GM21360 (cell line): ENCODE measurements around the gene SLC22A3.

ENCODE experiments used
- ATAC-seq: cut with Tn5 transposase; IDR thresholded peaks from one replicate; pipeline ENCODE4 v1.9.1; 2021; ENCODE audit warnings: mild to moderate bottlenecking, moderate library complexity; ENCODE audit not compliant: unreplicated experiment

The SLC22A3 gene

DNA sequence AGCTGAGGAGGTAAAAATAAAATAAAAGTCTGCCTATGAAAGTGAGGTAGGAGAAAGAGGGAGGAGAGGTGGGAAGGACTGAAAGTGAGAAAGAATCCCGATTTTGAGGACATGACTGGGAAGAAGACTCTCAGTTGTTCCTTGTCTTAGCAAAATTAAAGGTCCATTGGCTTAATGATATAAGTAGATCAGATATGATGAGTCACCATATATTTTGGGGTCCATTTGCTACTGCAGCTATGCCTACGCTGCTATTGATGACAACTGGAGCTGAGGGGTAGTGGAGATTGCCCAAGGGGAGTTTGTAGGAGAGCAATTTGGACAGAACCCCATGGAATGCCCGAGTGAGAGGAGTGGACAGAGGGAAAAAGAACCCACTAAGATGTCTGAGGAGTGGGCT lies 15.1 kb upstream of the SLC22A3 start:
- no peak for ATAC-seq

DNA sequence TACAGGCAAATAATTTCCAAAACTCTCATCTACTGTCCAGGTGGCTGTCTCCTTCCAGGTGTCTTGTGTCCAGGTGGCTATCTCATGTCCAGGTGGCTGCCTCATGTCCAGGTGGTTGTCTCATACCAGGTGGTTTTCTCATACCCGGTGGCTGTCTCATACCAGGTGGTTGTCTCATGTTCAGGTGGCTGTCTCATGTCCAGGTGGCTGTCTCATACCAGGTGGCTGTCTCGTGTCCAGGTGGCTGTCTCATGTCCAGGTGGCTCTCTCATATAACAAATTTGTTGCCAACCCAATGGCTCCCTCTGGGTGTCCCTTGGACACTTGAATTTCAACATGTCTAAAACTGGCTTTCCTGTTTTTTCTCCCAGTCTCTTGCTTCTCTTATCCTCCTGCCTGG lies 14.3 kb upstream of the SLC22A3 start:
- no peak for ATAC-seq

DNA sequence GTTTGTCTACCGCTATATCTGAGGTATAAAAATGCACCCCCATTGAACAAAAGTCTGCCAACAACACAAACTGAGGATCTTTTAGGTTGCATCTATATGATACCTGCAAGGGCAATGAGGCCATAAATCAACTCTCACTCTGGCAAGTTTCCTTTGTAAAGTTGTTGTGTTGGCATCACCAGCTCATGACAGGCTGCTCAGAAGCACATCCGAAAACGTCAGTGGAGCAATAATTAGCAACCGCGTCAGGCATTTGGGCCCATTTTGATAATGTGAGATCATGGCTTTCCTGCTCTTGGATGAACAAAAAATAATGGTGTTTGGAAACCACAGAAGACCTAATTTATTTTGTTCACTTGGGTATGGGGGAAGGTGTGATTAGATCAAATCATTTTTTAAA lies 12.0 kb upstream of the SLC22A3 start:
- no peak for ATAC-seq

DNA sequence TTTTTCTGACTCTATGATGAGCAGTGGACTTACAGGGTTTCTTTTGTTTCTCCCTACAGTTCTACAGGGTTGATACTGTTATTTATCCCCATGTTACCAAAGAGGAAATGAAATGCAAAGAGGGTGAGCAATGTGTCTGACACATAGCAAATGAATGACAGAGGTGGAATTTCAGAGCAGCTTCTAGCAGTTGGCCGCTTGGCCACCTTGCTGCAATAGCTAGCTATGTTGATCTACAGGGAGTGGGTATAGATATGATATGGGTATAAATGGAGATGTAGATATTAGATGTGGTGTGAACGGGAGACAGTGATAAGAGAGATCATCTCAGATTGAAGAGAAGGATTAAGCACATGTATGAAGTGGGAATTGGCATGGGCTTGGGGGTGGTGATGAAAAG lies 10.9 kb upstream of the SLC22A3 start:
- no peak for ATAC-seq

DNA sequence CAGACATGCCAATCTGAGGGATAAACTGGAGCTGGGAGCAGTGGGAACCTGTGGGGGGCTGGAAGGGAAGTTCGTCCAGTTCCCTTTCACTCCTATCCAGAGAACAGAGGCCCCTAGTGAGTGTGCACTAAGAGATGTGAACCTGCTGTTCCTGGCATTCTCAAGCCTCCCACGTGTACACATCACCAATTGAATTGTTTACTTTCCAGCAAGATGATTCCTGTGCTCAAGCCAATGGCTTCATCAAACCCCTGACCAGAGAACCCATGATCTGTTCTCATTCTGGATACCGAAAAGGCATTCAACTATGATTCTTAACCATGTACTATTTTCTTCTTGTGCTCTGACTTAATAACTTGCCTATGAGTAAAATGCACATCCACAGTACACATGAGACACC lies 10.2 kb upstream of the SLC22A3 start:
- no peak for ATAC-seq

DNA sequence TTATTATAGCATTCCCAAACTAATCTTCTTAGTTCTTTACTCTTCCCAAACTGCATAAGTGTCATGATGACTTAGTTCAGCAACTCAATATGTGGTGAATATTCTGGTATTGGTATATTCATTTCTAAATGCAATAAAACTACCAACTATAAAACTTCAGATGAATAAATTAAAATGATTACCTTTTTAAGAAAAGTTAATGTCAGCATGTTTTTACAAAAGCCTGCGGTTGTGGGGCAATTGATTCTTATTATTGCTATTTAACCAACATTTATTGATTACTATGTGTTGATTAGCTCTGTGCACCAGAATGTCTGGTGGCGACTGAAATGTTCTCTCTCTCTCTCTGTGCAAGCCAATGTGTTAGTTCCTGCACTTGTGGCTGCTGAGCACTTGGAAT lies 5.0 kb upstream of the SLC22A3 start:
- ATAC-seq = no peak

DNA sequence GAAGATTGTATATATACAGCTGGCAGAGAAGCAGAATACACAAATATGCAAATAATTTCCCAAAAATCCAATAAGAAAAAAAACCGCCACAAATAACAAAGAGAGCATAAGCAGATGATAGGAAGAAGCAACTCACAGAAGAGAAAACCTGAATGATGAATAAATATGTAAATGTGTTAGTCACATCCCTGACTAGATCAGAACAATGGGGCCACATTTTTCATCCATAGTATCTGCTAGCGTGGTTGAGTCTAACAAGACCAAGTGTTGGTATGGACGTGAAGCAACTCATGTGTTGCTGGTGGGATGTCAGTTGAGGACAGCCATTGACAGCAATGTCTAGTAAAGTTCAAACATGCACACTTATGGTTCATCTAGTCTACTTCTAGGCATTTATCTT lies 3.9 kb upstream of the SLC22A3 start:
- ATAC-seq = no peak

DNA sequence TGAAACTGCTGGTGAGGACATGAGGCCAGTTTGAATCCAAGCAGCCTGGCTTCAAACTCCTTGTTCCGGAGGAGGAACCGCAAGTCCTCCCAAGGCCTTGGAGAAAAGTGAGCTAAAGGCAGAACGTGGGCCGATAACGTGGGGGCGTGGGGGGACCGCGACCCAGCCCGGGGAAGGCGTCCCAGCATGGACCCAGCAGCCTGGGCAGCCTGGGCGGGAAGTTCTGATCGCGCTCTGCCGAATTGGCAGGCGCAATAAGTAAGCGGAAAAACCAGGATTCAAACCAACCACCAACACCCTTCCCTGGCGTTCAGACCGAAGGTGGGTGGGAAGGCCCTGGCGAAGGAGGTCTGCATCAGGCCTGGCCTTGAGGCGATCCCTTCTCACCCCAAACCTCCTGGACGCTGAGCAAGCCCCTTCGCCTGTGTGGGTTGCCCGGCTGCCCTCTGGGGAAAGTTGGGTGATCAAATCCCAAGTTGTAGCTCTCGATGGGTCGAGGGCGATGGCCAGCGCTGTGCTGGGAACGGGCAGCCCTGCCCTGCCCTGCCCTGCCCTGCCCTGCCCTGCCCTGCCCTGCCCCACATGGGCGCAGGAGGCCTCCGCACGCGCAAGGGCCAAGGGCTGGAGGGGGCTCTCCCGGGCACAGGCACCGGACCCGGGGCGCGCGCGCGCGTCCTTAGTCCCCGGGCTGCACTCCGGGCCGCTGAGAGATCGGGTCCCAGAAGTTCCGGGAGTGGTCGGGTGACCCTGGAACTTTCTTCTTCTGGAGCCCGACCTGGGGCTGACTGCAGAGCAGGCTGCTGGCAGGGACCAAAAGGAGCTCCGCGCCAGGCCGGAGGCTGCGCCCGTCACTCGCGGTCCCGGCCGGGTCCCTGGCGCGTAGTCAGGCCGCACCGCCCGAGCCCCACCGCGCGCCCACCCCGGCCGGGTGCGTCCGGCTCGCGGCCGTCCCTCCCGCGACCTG lies 637 bp upstream of the SLC22A3 start:
- ATAC-seq = no peak

DNA sequence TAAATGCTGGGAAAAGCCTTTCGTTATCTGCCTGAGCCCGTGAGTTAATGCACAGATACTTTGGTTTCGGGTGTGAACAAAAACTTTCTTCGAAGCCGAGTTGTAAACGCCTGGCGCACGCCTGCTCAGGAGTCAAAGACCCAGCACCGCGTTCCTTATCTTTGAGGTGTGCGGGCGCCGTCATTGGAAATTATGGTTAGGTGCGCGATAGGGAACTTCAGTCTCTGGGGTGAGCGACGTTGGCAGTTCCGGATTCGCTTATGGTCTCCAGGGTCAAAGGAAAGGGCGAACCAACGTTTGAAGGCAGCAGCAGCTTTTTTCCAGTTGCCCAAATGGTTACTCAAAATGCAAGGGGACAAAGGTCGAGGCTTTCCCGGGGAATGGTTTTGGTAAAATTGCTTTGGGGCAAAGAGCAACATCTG lies 853 bp downstream of the SLC22A3 start:
- ATAC-seq = no peak

DNA sequence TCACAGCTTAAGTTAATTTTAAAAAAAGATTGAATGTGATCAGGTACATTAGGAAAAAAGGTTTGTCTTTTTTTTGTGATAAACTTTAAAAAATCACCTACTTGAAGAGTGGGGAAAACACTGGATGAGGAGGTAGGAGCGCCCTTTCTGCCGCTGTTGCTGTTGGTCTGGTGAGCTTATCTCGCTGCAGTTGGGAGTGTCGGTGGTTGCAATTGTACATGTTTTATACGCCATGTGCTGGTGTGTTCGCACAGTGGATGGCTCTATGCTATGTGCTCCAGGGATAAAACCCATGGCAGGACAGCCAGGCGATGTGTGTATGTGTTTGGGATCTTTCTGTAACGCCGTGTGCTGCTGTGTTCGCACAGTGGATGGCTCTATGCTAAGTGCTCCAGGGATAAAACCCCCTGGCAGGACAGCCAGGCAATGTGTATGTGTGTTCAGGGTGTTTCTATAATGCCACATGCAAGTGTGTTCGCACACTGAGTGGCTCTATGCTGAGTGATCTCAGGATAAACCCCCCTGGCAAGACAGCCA lies 1.7 kb downstream of the SLC22A3 start:
- ATAC-seq = no peak

DNA sequence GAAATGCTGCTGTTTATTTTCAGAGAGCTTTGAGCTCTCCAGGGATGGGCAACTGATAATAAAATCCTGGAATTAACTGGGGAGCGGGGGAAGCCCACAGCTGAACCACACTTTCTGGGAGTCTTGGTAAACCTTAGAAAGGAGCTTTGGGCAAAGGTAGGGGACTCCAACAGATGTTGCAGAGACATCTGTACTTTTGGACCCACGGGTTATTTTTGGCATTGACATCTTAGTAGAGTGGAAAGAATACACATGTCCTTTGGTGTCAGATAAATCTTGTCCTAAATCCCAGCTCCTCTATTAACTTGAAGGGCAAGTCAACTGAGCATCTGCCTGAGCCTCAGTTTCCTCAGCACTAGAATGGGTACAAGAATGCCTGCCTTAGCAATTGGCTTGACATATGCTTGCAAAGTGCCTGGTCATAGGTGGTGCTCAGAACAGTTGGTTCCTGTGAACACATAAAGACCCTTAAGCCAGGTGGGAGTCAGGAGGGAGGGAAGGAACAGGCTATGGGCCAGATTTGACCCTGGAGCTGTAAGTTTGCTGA lies 5.8 kb downstream of the SLC22A3 start:
- ATAC-seq = no peak

DNA sequence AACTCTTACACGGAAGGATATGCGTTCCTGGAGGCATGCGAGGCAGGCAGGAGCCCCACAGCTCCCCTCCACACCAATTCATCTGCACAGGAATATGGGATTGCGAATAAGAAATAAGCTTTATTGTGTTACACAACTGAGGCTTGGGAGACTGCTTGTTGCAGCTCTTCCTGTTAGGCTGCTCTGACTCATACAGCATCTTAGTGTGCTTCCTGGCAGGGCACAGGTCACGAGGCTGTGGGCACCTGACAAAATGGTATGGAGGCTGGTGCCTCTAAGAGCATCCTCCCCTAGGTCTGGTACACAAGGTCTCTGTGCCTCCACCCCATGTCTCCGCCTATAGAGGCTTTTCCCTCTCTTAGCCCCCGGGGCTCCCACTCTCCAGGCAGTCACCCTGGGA lies 6.8 kb downstream of the SLC22A3 start:
- ATAC-seq = no peak

DNA sequence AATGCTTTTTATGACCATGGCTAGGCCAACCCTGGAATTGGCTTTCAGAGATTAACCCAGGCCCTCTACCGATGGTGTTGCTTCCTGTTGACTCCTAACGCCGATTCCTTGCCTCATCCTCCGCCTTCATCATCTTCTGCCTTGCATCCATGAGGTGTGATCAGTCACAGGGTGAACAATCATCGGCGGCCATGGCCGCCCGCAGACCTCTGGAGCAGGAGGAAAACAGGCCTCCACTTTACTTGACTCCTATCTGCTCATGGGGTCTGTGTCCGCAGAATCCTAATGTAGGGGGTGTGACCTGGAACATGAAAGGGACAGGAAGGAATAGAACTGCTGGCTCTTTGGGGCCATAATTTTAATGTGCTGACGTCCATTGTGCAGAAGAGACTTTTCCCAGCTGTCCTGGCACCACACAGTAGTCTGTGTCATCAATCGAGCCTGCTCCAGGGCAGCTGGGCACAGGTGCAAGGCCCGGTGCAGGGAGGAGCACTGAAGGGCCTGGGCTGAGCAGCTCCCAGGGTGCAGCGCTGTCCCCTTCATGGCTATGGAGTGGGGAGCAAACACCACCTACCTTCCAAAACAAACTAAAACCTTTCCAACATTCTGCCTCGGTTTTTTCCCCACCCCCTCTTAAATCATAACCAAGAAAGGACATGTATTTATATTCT lies 8.0 kb downstream of the SLC22A3 start:
- ATAC-seq = no peak

DNA sequence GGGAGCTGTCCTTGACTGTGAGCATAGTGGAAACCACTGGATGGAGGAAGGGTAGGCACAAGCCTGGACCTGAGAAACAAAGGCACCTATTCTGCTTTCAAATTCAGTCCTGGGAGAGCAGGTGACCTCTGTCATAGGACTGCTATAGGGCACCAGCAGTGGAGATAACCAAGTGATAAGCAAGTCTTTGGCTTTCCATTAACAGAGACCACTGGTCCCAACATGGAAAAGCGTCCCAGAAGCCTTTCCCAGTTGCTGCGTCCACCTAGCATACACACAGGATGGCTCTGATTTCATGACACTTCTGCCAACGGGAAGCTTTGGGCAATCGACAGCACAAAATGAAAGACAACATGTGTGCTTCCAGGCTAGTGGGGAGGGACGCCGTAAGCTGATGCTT lies 8.9 kb downstream of the SLC22A3 start:
- no peak for ATAC-seq

DNA sequence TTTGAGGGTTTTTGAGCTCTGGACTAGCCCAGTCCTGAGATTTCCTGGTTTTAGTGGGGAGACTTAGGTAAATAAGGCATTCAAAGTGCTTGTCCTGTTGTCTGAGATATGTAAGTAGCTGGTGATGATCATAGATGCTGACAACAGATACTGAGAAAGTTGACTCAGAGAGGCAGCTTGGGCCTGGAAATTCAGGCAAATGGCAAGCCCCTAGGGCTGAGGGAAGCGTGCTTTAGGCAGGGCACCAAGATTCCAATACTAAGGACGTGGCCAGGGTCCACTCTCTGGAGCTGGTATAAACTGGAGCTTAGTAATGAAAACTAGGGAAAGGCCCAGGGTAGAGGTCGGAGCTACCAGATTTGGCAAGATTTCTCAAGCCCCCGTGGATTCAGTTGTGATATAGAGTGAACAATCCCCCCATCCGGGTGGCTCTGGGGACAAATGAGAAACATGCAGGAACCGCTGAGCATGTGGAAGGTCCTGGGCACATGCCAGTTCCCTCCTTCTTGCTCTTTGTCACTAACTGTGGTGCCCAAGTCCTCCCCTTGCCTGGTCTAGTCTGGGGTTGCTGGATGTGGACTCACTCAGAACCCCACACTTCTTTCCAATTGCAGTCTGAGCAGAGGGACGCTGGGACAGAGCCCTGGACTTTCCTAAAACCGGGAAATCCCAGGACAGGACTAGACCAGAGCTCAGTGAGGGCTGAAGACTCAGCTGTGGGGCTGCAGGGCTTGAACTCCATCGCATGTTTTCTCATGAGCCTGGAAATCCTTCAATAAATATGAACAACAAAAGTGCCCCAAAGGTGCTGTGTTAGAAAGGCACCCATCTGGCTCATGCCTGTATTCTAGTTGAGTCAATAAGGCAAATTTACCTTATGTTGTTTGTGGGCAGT lies 10.3 kb downstream of the SLC22A3 start:
- no peak for ATAC-seq

DNA sequence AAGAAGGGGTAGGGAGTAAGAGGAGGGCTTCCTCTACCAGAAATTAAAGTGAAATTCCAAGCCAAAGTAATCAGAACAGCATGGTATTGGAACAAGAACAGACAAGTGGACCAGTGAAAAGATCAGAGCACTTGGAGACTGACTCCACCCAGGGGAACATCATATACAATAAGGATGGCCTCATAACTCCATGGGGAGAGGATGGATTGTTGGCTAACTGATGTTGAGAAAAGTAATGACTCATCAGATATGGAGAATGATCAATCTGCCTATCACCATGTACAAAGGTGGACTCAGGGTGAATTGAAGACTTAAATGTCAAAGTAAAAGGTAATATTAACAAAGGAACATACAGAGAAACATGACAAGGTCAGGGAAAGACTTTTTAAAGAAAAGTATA lies 12.8 kb downstream of the SLC22A3 start:
- no peak for ATAC-seq

DNA sequence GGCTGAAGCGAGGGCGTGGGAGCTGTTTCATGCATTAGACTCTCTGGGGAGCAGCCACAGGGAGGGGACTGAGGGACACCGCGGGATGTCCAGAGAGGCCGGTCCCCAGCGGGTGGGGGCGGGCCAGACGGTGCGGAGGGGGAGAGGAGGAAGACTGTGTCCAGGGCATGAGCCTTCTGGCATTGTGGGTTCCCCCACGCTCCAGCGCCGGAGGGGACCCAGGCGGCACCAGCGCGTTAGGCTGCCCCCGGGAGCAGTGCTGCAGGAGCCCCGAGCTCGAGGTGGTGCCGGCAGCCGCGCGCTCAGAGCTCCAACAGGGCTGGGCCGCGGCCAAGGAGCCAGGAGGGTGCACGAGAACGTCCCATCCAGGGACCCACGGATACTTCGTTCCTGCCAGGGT lies 14.4 kb downstream of the SLC22A3 start:
- ATAC-seq = no peak

DNA sequence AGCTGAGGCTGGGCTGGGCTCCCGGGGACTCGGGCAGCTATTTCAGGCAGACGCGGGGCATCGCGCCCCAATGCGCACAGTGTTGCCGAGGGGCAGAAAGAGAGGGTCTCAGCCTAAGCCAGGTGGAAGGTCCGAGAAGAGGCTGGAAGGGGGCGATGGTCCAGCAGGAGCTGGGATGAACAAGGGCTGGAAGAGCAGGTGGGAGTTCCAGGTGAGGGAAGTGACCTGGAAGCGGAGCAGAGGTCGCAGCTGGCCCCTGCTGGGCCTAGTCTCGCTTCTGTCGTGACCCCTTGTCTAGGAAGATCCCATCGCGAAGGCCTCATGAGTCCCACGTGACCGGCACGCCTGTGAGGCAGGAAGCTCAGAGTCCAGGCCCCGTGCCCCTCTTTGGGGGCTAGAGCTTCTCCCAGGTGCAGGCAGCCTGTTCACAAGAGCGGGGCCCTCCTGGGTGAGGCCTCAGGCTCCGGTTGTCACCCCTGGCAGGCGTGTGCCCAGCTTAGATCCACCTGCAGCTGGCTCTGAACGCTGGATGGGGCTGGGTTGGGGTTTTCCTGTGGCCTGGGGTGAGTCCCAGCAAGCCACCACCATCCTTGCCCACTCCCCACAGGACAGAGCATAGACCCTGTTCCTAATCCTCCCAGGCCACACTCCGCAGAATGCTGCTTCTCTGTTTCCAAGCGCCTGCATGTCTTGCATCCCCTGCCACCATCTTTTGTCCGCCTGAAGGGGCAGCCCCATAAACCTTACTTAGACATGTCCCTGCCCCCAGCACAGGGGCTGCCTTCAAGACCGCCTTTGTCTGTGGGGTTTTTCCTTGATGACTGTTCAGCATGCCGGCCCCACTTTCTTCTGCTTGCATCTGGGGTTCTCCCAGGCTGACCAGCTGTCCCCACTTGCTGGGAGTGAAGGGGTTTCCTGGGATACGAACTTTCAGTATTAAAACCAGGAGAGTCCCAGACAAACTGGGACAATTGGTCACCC lies 15.1 kb downstream of the SLC22A3 start:
- ATAC-seq = no peak

DNA sequence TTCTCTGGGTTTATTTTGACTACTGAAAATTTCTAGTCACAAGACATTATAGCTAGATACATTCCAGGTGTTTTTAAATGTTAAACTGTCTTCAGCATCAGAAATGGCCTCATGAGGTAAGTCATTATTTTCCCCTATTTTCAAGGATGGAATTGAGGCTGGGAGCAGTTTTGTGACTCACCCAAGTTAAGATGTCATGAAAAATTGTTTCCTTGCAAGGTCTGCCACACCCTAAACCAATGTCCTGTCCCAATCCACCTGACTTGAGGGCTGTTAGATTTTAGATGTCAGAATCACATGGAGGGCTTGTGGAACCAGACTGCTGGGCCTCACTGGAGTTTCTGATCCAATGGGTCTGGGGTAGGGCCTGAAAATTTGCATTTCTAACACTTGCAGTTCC lies 16.9 kb downstream of the SLC22A3 start:
- no peak for ATAC-seq
